ENCODE data around the gene GRK6. TPM values are rescaled to one million over a fixed set of nuclear protein-coding genes. Genes with fewer than 3 reads are reported as not detected.
A peak's percentile ranks its signal among the peaks of the same experiment; 100 is the strongest.

Gene GRK6
- total RNA-seq, 2 experiments from 2014 or later, result 186 to 192 TPM

GRCh38 chr5:177462021-177462670 is 35.7 kb downstream of the GRK6 start:
- Mint-ChIP-seq H3K4me3 (no peak overlapping the region), H3K9me3 (no peaks in the 10 kb centered on the region), H3K36me3 (ENCODE audit: low read depth) (no peaks in the 10 kb centered on the region)

DNA sequence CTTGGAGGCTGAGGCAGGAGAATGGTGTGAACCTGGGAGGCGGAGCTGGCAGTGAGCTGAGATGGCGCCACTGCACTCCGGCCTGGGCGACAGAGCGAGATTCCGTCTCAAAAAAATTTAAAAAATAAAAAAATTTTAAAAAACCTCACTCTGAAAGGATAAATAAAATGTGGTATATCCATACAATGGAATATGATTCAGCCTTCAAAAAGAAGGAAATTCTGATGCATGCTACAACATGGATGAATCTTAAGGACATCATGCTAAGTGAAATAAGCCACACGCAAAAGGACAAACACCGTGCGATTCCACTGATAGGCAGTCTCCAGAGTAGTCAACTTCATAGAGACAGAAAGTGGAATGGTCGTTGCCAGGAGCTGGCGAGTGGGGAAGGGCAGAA is 38.6 kb downstream of the GRK6 start:
- Mint-ChIP-seq H3K36me3 (ENCODE audit: low read depth) (no peaks in the 10 kb centered on the region), H3K27me3 (no peaks in the 10 kb centered on the region), H3K9me3 (no peaks in the 10 kb centered on the region), H3K4me3 (no peak overlapping the region), H3K4me1 (ENCODE audit: low read depth) (no peaks in the 10 kb centered on the region), H3K27ac (no peak overlapping the region)
- no peak for TF ChIP-seq CTCF (IDR thresholded peaks at IDR 0.05)
- no peaks in the 10 kb centered on the region for H3K27me3 ChIP-seq (ENCODE audit: control insufficient read depth in 1 of 2, insufficient read depth in 2 of 2, low read length in 2 of 2)
- H3K4me3 ChIP-seq (ENCODE audit: low read length), result no peak overlapping the region
- no peaks in the 10 kb centered on the region for H3K36me3 ChIP-seq (ENCODE audit: insufficient read depth, low read length)
- no peak overlapping the region for H3K27ac ChIP-seq (ENCODE audit: low read depth in 1 of 2, low read length in 2 of 2)
- ATAC-seq (ENCODE audit: poor library complexity), result no peak
- CTCF ChIA-PET, result interaction anchor here (0.7 kb wide), 1 partner anchor 8 kb away, joined by 3 read pairs; no protein-coding TSS in a partner anchor
- POLR2A ChIA-PET, result interaction anchor here (1.0 kb wide), 1 partner anchor 82 kb away, joined by 3 read pairs; no protein-coding TSS in a partner anchor
- H3K4me1 ChIP-seq (ENCODE audit: insufficient read depth, low read length), result peaks cover 14% of the 10 kb centered on the region
- intact Hi-C loops (cut with DNase I, micrococcal nuclease), result no loop called here
- H3K9me3 ChIP-seq (ENCODE audit: control insufficient read depth in 1 of 2, insufficient read depth in 1 of 2, low read length in 2 of 2), result no peaks in the 10 kb centered on the region
- no peak for DNase-seq

More at GRCh38 chr5:177462021-177462670, 35.7 kb downstream of the GRK6 start:
- no peak overlapping the region for H3K27ac Mint-ChIP-seq
- H3K4me1 Mint-ChIP-seq (ENCODE audit: low read depth), result peaks cover 4% of the 10 kb centered on the region
- Histone ChIP-seq H3K9me3 (ENCODE audit: control insufficient read depth in 1 of 2, insufficient read depth in 1 of 2, low read length in 2 of 2) (no peaks in the 10 kb centered on the region), H3K4me1 (ENCODE audit: insufficient read depth, low read length) (peaks cover 18% of the 10 kb centered on the region), H3K36me3 (ENCODE audit: insufficient read depth, low read length) (no peaks in the 10 kb centered on the region), H3K27me3 (ENCODE audit: control insufficient read depth in 1 of 2, insufficient read depth in 2 of 2, low read length in 2 of 2) (no peaks in the 10 kb centered on the region), H3K27ac (ENCODE audit: low read depth in 1 of 2, low read length in 2 of 2) (no peak overlapping the region), H3K4me3 (ENCODE audit: low read length) (no peak overlapping the region)
- ChIA-PET CTCF (no interaction called here), POLR2A (no interaction called here)
- intact Hi-C loops (cut with DNase I, micrococcal nuclease), result no loop called here
- ATAC-seq (ENCODE audit: poor library complexity) (no peak), DNase-seq (peak in 2 of 14 experiments; percentile 45 to 61)
- no peak for TF ChIP-seq CTCF (IDR thresholded peaks at IDR 0.05)
- no peaks in the 10 kb centered on the region for H3K27me3 Mint-ChIP-seq

DNA sequence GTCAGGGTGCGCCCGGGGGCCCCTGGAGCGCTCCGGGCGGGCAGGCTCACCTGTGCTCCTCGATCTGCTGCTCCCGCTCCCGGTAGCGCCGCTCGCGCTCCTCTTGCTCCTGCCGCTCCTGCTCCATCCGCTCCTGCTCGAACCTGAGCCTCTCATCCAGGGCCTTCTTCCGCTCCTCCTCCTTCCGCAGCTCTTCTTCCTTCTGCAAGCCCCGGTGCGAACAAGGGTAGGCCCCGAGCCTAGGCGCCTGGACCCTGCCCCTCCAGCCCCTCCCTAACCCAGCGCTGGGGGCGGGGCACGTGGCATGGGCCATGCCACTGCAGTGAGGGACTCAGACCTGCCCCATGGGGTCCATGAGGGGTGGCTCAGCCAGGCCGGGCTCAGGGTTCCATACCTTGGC is 40.4 kb downstream of the GRK6 start:
- intact Hi-C loops (cut with DNase I, micrococcal nuclease), result no loop called here
- CTCF ChIA-PET, result no interaction called here
- Mint-ChIP-seq H3K4me1 (ENCODE audit: low read depth) (no peaks in the 10 kb centered on the region), H3K36me3 (ENCODE audit: low read depth) (no peaks in the 10 kb centered on the region), H3K27me3 (no peaks in the 10 kb centered on the region), H3K4me3 (no peak overlapping the region), H3K27ac (no peak overlapping the region), H3K9me3 (no peaks in the 10 kb centered on the region)
- DNase-seq (no peak), ATAC-seq (ENCODE audit: poor library complexity) (no peak)
- Histone ChIP-seq H3K27me3 (ENCODE audit: control insufficient read depth in 1 of 2, insufficient read depth in 2 of 2, low read length in 2 of 2) (no peaks in the 10 kb centered on the region), H3K9me3 (ENCODE audit: control insufficient read depth in 1 of 2, insufficient read depth in 1 of 2, low read length in 2 of 2) (no peaks in the 10 kb centered on the region), H3K4me1 (ENCODE audit: insufficient read depth, low read length) (peaks cover 15% of the 10 kb centered on the region), H3K4me3 (ENCODE audit: low read length) (no peak overlapping the region), H3K36me3 (ENCODE audit: insufficient read depth, low read length) (no peaks in the 10 kb centered on the region), H3K27ac (ENCODE audit: low read depth in 1 of 2, low read length in 2 of 2) (no peak overlapping the region)
- TF ChIP-seq CTCF (IDR thresholded peaks at IDR 0.05), result no peak
- POLR2A ChIA-PET, result no interaction called here

Measured in CD4-positive, alpha-beta T cell (primary cell).